HG03521 (cell line): ENCODE results near the gene RBKS.

Experiments used
- ATAC-seq: cut with Tn5 transposase; IDR thresholded peaks from one replicate; pipeline ENCODE4 v1.9.1; 2021; ENCODE audit warnings: mild to moderate bottlenecking, moderate library complexity; ENCODE audit not compliant: unreplicated experiment

Gene RBKS

GRCh38 chr2:27838502-27838901 lies 51.7 kb downstream of the RBKS start:
- ATAC-seq, result no peak

GRCh38 chr2:27833931-27834330 lies 56.3 kb downstream of the RBKS start:
- no peak for ATAC-seq

GRCh38 chr2:27832396-27832795 lies 57.8 kb downstream of the RBKS start:
- ATAC-seq, result no peak

- ATAC-seq, result no peak
Observed at GRCh38 chr2:27831279-27832050, 58.7 kb downstream of the RBKS start.

- ATAC-seq, result no peak
Observed at GRCh38 chr2:27830656-27831055, 59.5 kb downstream of the RBKS start.

GRCh38 chr2:27829791-27830190 lies 60.4 kb downstream of the RBKS start:
- ATAC-seq, result no peak

- no peak for ATAC-seq
Observed at GRCh38 chr2:27828305-27828704, 61.9 kb downstream of the RBKS start.

GRCh38 chr2:27824401-27824800 lies 65.8 kb downstream of the RBKS start:
- no peak for ATAC-seq

GRCh38 chr2:27823569-27823968 lies 66.6 kb downstream of the RBKS start:
- no peak for ATAC-seq

GRCh38 chr2:27823135-27823534 lies 67.1 kb downstream of the RBKS start:
- ATAC-seq, result no peak

GRCh38 chr2:27822049-27822448 lies 68.1 kb downstream of the RBKS start:
- ATAC-seq, result no peak

GRCh38 chr2:27815860-27816438 lies 74.2 kb downstream of the RBKS start:
- no peak for ATAC-seq

GRCh38 chr2:27814758-27815157 lies 75.4 kb downstream of the RBKS start:
- ATAC-seq, result no peak

GRCh38 chr2:27811768-27812167 lies 78.4 kb downstream of the RBKS start:
- ATAC-seq, result no peak

GRCh38 chr2:27810455-27810854 lies 79.7 kb downstream of the RBKS start:
- no peak for ATAC-seq

GRCh38 chr2:27809761-27810241 lies 80.4 kb downstream of the RBKS start:
- ATAC-seq, result no peak

- ATAC-seq, result no peak
Observed at GRCh38 chr2:27808984-27809383, 81.2 kb downstream of the RBKS start.

GRCh38 chr2:27808418-27808817 lies 81.8 kb downstream of the RBKS start:
- ATAC-seq, result no peak

GRCh38 chr2:27807476-27807875 lies 82.7 kb downstream of the RBKS start:
- no peak for ATAC-seq

GRCh38 chr2:27806311-27807059 lies 83.7 kb downstream of the RBKS start:
- no peak for ATAC-seq

GRCh38 chr2:27805180-27805579 lies 85.0 kb downstream of the RBKS start:
- no peak for ATAC-seq

GRCh38 chr2:27804146-27804545 lies 86.0 kb downstream of the RBKS start:
- ATAC-seq, result no peak
